Stimulated activated naive CD4-positive, alpha-beta T cell treated with Interleukin-2 at 50 U/mL for 16 hours (primary cell): ENCODE data around the gene AFAP1L2.
"Not testable (repeated sequence)": the region's sequence is repeated elsewhere in the genome, so short reads cannot be mapped to it uniquely, and the experiment has no call there.

Source experiments
- DNase-seq: peaks from one replicate; lab custom pipeline; 2025; lab: John Stamatoyannopoulos, UW

The AFAP1L2 gene

DNA sequence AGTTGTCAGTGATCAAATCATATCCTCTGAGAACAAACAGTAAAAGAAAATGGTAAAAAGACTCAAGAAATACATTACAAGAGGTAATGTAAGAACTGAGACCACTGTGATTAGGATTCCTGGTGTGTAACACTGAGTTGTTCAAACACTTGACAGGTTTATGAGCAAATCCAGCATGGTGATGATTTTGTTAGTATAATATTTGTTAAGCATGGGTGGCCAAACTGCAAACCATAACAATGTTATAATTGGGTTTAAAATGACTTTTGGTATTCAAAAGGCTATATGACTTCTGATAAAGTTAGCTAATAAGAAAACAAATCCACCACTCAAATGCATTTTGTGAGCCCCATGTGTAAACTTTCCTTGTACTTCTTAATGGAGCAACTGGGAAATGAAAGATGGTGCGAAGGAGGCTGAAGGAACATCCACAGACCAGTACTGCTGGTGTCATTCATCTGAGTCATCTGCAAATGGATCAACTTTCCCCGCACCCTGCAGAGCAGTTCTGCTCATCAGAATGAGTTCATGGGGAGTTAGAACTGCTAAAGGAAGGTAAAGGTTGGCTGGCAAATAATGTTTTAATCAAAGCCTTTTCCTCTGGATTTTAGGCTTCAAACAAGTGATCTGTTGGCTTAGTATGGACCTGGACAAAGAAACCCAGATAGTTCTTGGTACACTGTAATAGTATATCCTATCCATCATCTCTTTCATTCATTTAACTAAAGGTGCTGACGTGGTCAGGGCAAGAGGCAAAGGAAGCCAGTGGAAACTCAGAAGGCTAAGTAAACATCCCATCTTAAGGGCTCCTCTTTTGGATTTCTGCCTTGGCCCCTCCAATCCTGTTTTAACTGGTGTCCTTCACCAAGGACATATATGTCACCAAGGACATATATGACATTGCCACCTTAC lies 45.0 kb downstream of the AFAP1L2 start:
- no peak for DNase-seq

- DNase-seq: no peak
Measured at GRCh38 chr10:114357515-114357996, 46.7 kb downstream of the AFAP1L2 start.

- no peak for DNase-seq
Measured at GRCh38 chr10:114356751-114357514, 47.4 kb downstream of the AFAP1L2 start.

GRCh38 chr10:114356126-114356525 lies 48.2 kb downstream of the AFAP1L2 start:
- no peak for DNase-seq

DNA sequence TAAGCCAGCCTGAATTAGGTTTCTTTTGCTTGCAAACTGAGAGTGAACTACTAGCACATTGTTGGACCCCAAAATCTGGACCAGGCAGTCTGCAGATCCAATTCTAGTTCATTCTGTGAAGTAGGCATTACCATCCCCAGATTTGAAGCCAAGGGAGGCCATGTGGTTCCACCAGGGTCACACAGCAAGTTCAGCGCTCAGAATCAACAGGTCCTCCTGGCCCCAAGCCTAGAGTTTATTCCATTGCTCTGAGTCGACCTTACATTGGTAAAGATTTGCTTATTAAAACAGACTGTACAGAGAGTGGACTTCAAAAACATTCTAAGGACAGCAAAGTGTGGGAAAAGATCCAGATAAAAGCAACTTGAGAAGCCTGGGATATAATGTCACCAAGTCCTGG lies 50.9 kb downstream of the AFAP1L2 start:
- no peak for DNase-seq

GRCh38 chr10:114352653-114353298 lies 51.5 kb downstream of the AFAP1L2 start:
- no peak for DNase-seq

DNA sequence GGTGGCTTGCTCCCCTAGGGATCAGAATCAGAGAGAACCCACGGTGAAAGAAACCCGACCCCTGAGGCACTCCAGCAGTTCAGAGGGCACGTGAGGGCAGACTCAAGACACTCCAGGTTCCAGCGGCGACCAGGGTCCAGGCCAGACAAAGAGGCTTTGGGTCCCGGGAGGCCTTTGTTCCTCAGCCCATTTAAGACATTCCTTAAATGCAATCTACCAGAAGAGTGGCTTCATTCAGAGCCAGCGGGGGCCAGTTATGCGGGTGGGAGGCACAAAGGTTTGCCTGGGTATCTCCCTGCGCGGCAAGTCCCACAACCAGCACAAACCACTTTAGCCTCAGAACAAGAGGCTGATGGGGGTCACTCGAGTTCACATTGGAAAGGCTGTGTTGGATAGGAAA lies 53.6 kb downstream of the AFAP1L2 start:
- no peak for DNase-seq

GRCh38 chr10:114349522-114350215 lies 54.6 kb downstream of the AFAP1L2 start:
- DNase-seq: no peak

- DNase-seq: not testable (repeated sequence)
Measured at GRCh38 chr10:114349071-114349470, 55.2 kb downstream of the AFAP1L2 start.

DNA sequence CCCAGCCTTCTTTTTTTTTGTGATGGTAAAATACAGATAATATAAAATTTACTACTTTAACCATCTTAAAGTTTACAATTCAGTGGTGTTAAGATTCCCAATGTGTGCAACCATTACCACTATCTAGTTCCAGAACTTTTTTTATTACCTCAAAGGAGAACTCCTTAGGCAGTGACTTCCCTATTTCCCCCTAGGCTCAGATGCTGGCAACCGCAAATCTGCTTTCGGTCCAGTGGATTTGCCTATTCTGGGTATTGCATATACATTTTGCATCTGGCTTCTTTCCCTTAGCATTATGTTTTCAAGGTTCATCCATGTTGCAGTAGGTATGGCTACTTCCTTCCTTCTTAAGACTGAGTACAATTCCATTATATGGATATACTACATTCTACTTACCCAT lies 56.5 kb downstream of the AFAP1L2 start:
- DNase-seq: no peak

GRCh38 chr10:114347241-114347640 lies 57.1 kb downstream of the AFAP1L2 start:
- DNase-seq: no peak

DNA sequence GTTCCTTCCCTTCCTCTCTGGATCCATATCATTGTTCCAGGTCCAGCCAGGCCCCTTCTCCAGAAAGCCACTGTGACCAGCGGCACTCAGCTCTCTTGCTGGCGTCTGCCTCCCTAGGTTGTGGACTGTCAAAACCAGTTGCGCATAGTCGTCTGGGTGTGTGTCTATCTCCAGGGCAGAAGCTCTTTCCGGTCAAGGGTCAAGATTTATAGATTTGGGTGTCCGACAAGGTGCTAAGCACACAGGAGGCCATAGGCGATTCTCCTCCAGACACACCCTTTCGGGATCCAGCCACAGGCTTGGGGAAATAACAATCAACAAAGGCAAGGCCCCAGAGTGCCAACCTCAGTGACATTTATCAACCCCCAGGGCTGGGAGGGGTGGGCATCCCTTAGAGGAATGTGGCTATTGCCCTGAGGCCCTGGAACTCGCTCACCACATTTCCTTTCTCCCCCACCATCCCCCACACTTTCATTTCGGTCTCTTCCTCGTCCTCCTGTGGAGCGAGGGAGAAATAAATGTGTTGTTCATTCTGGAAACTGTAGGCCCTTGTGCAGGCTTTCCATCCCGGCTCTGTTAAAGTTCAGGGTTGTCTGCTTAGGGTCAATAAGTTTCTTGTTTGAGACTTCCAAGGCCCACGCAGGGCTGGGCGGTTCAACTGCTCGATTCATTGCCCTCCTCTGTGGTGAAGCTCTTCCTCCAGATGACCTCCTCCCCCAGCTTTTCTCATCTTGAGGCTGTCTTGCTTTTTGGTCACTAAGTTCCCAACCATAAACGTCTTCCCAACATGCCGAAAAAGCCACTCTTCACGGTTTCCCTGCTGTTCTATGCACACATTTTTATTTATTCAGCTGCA lies 57.9 kb downstream of the AFAP1L2 start:
- no peak for DNase-seq

GRCh38 chr10:114345701-114346100 lies 58.6 kb downstream of the AFAP1L2 start:
- no peak for DNase-seq

DNA sequence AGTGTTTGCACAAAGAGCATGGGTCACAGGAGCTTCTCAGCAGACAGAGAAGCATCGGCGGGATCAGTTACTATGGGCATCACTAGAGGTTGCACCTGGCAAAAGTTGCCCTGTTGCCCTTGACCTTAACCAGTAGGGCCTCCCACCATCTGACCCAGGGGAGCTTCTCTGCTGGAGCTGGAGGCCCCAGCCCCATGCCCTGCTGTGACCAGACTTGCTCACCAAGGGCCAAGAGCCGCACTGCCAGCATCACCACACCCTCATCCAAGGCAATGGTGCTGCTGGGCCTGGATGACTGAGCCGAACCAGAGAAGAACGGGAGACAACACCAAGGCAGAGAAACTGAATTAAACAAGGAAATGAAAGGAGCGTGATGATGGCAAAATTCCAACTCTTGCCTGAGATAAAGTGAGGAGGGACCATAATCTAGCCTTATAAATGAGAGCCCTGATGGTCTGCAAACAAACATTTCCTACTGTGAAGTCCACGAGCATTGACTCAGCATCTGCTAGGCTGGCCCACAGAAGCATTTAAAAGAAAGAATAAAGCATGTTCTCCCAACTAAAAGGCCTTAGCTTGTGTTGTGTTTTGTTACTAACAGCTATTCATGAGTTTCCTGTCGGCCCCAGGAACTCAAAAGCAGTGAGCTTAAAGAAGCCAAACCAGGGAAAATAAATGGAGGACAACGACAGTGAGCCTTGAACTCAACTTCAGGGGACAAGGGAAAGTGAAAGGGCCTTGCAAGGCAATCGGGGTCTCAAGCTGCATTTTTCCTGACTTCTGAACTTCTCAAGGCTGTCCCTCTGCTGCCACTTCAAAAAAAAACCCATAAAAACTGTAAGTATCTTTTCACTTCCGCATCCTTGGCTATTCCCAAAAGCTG lies 60.4 kb downstream of the AFAP1L2 start:
- DNase-seq: no peak

DNA sequence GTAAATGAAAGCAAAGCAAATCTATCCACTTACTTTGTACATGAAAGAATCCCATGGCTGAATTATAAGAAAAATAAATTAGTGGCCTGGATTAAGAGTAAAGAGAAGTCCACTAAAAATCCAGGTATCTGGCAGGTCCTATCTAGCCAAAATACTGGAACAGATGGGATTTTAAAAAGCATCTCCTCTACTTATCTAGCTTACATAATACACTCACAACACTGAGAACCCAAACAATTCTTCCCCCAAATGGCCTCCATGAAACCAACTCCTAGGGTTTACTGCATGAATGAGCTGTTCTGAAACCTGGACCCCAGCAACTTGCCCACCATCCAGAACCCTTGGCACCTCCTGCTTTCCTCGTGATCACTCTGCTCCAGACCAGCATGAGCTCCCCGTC lies 61.3 kb downstream of the AFAP1L2 start:
- DNase-seq: no peak

DNA sequence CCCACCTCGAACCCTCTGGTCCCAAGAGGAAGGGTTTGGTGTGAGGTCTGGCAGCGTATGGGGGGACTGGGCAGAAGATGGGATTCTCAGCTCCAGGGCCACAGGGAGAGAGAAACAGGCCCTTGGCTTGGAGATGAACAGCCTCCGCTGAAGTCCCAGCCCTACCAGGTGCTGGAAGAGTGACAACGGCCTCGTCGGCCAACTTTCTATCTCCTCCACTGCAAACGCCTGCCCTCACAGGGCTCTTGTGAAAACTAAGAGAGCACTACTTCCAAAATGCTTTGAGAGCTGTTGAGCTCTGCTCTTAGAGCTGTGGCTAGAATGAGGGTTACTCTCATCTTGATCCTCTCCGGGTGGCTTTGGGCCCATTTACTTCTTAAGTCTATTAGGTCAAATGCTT lies 63.5 kb downstream of the AFAP1L2 start:
- DNase-seq: no peak

DNA sequence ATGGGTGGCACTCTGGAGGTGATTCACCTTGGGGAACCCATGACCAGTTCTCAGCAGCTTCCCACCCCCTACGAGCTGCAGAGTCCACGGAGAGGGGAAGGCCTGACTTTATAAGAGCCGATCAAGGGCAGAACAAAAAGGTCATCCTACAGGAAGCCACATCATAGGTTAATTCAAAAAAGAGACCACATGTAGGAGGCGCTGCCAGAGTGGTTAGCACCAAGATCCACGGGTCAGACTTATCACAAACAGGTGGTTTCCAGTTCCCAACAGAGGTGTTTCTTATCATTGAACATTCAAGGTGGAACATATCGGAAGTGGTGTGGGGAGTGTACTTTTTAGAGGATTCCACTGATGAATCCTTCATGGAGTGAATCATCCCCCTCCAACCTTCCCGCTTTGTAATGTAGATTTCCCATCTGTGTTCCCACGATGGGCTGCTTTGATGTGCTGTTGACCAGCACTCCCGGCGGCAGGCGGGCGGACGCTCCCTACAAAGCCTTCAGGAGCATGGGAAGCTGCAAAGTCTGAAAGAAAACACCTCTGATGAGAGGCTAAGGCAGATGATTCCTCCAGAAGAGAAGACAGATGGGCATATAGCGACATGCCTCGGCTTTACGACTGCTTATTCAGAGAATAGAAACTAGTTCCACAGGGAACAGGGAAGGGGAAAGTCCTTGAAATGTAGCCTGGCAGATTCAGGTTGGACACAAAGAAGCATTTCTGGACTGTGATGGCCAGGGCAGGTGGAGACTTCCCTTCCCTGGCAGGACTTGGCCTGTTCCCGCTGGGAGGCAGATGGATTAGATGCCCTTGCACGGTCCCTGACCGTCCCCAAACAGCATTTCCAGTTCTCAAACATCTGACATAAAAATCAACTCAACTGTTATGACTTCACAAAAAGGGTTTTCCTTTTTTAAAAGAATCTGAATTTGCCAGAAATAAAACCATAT lies 66.5 kb downstream of the AFAP1L2 start:
- DNase-seq: no peak

DNA sequence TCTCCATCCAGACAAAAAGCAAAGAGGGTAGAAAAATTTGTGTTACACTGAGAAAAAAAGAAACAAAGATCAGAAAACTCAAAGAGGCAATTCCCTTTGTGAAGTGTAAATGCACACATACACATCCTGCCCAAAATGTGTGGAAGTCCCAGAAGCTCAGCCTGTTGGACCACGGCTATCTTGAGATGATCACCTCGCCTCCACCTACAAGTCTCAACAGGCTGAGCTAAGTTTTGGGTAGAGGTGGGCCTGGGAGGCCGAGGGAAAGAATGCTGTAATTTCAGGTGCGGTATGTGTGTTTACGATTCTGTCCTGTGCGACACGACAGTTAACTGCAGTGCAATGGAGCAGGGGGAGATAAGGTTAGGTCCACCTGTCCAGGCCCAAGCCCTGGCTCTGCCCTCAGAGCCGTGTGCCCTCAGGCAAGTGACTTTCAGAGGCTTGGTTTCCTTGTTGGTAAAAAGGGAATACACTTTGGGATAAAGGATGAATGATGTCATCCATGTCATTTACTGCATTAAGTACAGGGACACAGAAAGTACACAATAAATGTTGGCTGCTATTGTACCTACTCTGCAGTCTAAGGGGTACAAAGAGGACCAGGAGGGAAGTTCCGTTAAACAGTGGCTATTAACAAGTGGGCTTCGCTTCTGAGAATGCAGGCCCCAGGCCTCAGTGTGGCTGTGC lies 67.3 kb downstream of the AFAP1L2 start:
- DNase-seq: no peak
